ENCODE data around the gene CCDC152.

Gene CCDC152

GRCh38 chr5:42772265-42772993 lies 15.8 kb downstream of the CCDC152 start:
- Histone ChIP-seq H3K36me3 (ENCODE audit: low read depth) (no peaks in the 10 kb centered on the region), H3K27me3 (ENCODE audit: insufficient read depth, poor library complexity, severe bottlenecking) (peaks cover 10% of the 10 kb centered on the region), H3K27ac (ENCODE audit: poor library complexity, severe bottlenecking) (peak overlapping the region; percentile 32)

GRCh38 chr5:42779083-42779482 lies 22.5 kb downstream of the CCDC152 start:
- no peak for TF ChIP-seq CTCF (IDR thresholded peaks at IDR 0.05; ENCODE audit: poor library complexity, severe bottlenecking)
- ATAC-seq (ENCODE audit: low read depth), result no peak
- Histone ChIP-seq H3K36me3 (ENCODE audit: low read depth) (no peaks in the 10 kb centered on the region), H3K27ac (ENCODE audit: poor library complexity, severe bottlenecking) (no peak overlapping the region), H3K27me3 (ENCODE audit: insufficient read depth, poor library complexity, severe bottlenecking) (peaks cover 15% of the 10 kb centered on the region), H3K9me3 (ENCODE audit: severe bottlenecking) (no peaks in the 10 kb centered on the region), H3K4me3 (ENCODE audit: severe bottlenecking) (no peak overlapping the region), H3K4me1 (ENCODE audit: insufficient read depth, poor library complexity, severe bottlenecking) (no peaks in the 10 kb centered on the region)
- DNase-seq (ENCODE audit: low spot score), result no peak

More at GRCh38 chr5:42772265-42772993, 15.8 kb downstream of the CCDC152 start:
- ATAC-seq (ENCODE audit: low read depth) (peak; percentile 86), DNase-seq (ENCODE audit: low spot score) (no peak)
- Histone ChIP-seq H3K4me3 (ENCODE audit: severe bottlenecking) (no peak overlapping the region), H3K4me1 (ENCODE audit: insufficient read depth, poor library complexity, severe bottlenecking) (peaks cover 14% of the 10 kb centered on the region), H3K9me3 (ENCODE audit: severe bottlenecking) (no peaks in the 10 kb centered on the region)
- TF ChIP-seq CTCF (IDR thresholded peaks at IDR 0.05; ENCODE audit: poor library complexity, severe bottlenecking), result no peak

GRCh38 chr5:42781584-42781983 lies 25.0 kb downstream of the CCDC152 start:
- Histone ChIP-seq H3K27me3 (ENCODE audit: insufficient read depth, poor library complexity, severe bottlenecking) (peaks cover 14% of the 10 kb centered on the region), H3K27ac (ENCODE audit: poor library complexity, severe bottlenecking) (no peak overlapping the region), H3K4me3 (ENCODE audit: severe bottlenecking) (no peak overlapping the region), H3K36me3 (ENCODE audit: low read depth) (no peaks in the 10 kb centered on the region), H3K4me1 (ENCODE audit: insufficient read depth, poor library complexity, severe bottlenecking) (no peaks in the 10 kb centered on the region), H3K9me3 (ENCODE audit: severe bottlenecking) (no peaks in the 10 kb centered on the region)
- no peak for TF ChIP-seq CTCF (IDR thresholded peaks at IDR 0.05; ENCODE audit: poor library complexity, severe bottlenecking)
- no peak for DNase-seq (ENCODE audit: low spot score)
- no peak for ATAC-seq (ENCODE audit: low read depth)

GRCh38 chr5:42784132-42784531 lies 27.5 kb downstream of the CCDC152 start:
- DNase-seq (ENCODE audit: low spot score) (no peak), ATAC-seq (ENCODE audit: low read depth) (no peak)
- H3K4me3 ChIP-seq (ENCODE audit: severe bottlenecking), result no peak overlapping the region
- peaks cover 12% of the 10 kb centered on the region for H3K9me3 ChIP-seq (ENCODE audit: severe bottlenecking)
- H3K36me3 ChIP-seq (ENCODE audit: low read depth), result no peaks in the 10 kb centered on the region
- H3K27ac ChIP-seq (ENCODE audit: poor library complexity, severe bottlenecking), result no peak overlapping the region
- H3K27me3 ChIP-seq (ENCODE audit: insufficient read depth, poor library complexity, severe bottlenecking), result peaks cover 13% of the 10 kb centered on the region
- H3K4me1 ChIP-seq (ENCODE audit: insufficient read depth, poor library complexity, severe bottlenecking), result no peaks in the 10 kb centered on the region
- TF ChIP-seq CTCF (IDR thresholded peaks at IDR 0.05; ENCODE audit: poor library complexity, severe bottlenecking), result no peak

- Histone ChIP-seq H3K4me3 (ENCODE audit: severe bottlenecking) (no peak overlapping the region), H3K4me1 (ENCODE audit: insufficient read depth, poor library complexity, severe bottlenecking) (no peaks in the 10 kb centered on the region), H3K9me3 (ENCODE audit: severe bottlenecking) (peaks cover 12% of the 10 kb centered on the region), H3K27ac (ENCODE audit: poor library complexity, severe bottlenecking) (no peak overlapping the region), H3K27me3 (ENCODE audit: insufficient read depth, poor library complexity, severe bottlenecking) (peaks cover 3% of the 10 kb centered on the region), H3K36me3 (ENCODE audit: low read depth) (no peaks in the 10 kb centered on the region)
- ATAC-seq (ENCODE audit: low read depth) (no peak), DNase-seq (ENCODE audit: low spot score) (no peak)
- no peak for TF ChIP-seq CTCF (IDR thresholded peaks at IDR 0.05; ENCODE audit: poor library complexity, severe bottlenecking)
These were observed 29.1 kb downstream of the CCDC152 start for GRCh38 chr5:42785756-42786155.

All from RWPE2 (cell line).